Right atrium auricular region (tissue), 2 donors: ENCODE measurements around the gene RHOT2. TPM values are rescaled to one million over a fixed set of nuclear protein-coding genes. Genes with fewer than 3 reads are reported as not detected.

ENCODE experiments used
- DNase-seq: peaks from one replicate; pipeline ENCODE4 v3.0.0-alpha.2; 2019; ENCODE audit warnings: low spot score
- H3K27ac ChIP-seq, 2 donors: fragments of 200-600 bp; sonication (generic); 1 replicate in 1 of 2; 2 replicates in 1 of 2; pipeline ENCODE4 v1.5.1; 2016 to 2019
- H3K27me3 ChIP-seq, 2 donors: fragments of 200-600 bp; sonication (generic); one replicate each; pipeline versions ENCODE4 v1.5.1 to v1.6.0; 2017 to 2019
- H3K36me3 ChIP-seq: fragments of 200-600 bp; sonication (generic); one replicate; pipeline ENCODE4 v1.5.1; 2016
- H3K4me1 ChIP-seq, 2 donors: fragments of 200-600 bp; sonication (generic); one replicate each; pipeline versions ENCODE4 v1.5.1 to v1.6.0; 2017 to 2019
- H3K4me3 ChIP-seq, 2 donors: fragments of 200-600 bp; sonication (generic); 1 replicate in 1 of 2; 2 replicates in 1 of 2; pipeline ENCODE4 v1.5.1; 2017 to 2019; ENCODE audit warnings: mild to moderate bottlenecking in 1 of 2, moderate library complexity in 1 of 2
- H3K9me3 ChIP-seq, 2 donors: fragments of 200-600 bp; sonication (generic); one replicate each; pipeline ENCODE4 v1.5.1; 2019
- total RNA-seq, 2 donors: library from RNA; depleted of rRNA; stranded (reverse); fragments of >200 nt; gene quantifications; one replicate each; pipeline ENCODE4 v1.1.0, GENCODE V29; 2016
- TF ChIP-seq, protein P1 (sequence below), 2 donors: fragments of 200-600 bp; sonication (generic); IDR thresholded peaks; one replicate each; pipeline ENCODE4 v1.5.1; 2019; ENCODE audit warnings: antibody characterized with exemption in 2 of 2

The RHOT2 gene
- total RNA-seq, result 10 to 100 TPM; 37.8 to 42.8 TPM

DNA sequence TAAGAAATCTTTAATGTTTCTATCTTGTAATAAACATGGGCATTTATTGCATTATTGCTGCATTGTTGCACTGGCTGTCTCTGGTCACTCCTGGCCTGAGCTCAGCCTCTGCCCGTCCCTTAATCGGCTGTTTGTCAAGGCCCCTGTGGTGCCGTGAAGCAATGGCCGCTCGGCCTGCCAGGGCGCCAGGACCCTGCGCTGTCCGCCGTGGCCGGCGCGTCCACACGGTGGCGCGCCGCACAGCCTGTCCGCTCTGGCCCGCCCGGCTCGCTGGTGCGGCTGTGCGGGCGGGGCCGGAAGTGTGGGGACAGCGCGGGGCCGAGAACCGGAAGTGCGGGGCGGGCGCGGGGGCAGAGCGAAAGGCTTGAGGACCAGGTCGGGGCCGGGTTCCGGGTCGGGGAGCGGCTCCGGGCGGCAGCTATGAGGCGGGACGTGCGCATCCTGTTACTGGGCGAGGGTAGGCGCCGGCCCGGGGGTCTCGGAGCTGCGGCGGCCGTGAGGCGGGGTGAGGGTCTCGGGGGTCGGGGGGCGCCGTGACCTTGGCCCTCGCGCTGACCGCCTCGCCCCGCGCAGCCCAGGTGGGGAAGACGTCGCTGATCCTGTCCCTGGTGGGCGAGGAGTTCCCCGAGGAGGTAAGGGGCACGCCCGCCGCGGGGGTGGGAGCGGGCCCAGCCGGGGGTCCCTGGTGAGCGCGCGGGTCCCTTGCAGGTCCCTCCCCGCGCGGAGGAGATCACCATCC lies at the start of gene RHOT2:
RHOT2 (plus strand) TSS at position 353 of the 739 bp plus-strand sequence; CDS start at position 421, 68 bp downstream.
- no peaks in the 10 kb centered on the region for H3K27me3 ChIP-seq
- peak within 1 kb of the TSS; percentile 99 to 100 for H3K4me3 ChIP-seq
- H3K27ac ChIP-seq, result peak within 1 kb of the TSS; percentile 90 to 92
- TF ChIP-seq, protein P1, sequence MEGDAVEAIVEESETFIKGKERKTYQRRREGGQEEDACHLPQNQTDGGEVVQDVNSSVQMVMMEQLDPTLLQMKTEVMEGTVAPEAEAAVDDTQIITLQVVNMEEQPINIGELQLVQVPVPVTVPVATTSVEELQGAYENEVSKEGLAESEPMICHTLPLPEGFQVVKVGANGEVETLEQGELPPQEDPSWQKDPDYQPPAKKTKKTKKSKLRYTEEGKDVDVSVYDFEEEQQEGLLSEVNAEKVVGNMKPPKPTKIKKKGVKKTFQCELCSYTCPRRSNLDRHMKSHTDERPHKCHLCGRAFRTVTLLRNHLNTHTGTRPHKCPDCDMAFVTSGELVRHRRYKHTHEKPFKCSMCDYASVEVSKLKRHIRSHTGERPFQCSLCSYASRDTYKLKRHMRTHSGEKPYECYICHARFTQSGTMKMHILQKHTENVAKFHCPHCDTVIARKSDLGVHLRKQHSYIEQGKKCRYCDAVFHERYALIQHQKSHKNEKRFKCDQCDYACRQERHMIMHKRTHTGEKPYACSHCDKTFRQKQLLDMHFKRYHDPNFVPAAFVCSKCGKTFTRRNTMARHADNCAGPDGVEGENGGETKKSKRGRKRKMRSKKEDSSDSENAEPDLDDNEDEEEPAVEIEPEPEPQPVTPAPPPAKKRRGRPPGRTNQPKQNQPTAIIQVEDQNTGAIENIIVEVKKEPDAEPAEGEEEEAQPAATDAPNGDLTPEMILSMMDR (IDR thresholded peaks at IDR 0.05), result peak; percentile 96 to 97
- peak; percentile 91 for DNase-seq
- H3K4me1 ChIP-seq, result peaks cover 0 to 23% of the 10 kb centered on the region in 2 donors
- no peaks in the 10 kb centered on the region for H3K9me3 ChIP-seq
- H3K36me3 ChIP-seq, result peaks cover 37% of the 10 kb centered on the region

DNA sequence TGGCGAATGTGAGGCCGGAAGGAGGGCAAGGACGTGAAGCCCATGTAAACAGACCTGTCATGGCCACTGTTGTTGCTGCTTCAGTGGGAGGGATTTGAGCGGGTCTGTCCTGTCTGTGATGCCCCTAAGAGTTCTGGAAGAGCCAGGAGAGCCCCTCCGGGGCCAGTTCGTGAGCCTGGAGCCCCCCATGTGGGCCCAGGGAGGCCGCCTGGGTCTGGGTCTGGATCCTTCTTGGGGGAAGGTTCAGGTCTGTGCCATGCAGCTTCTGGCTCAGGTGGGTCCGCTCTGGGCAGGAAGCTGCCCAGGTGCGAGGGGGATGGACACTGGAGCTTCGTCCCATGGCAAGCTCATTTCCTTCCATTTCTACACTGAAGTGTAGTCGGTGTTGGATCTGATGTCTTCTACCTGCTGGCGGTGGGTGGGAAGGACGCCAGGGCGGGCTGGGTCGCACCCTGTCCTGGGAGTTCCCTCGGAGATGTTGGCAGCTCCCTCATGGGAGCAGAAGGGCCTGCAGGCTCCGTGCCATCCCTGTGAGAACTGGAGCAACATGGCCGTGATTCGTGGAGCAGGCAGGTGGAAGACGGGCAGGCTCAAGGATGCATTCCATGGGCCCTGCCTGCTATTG lies 48.3 kb upstream of the RHOT2 start:
- no peaks in the 10 kb centered on the region for H3K4me1 ChIP-seq
- H3K36me3 ChIP-seq, result no peaks in the 10 kb centered on the region
- TF ChIP-seq, protein P1 (IDR thresholded peaks at IDR 0.05), result no peak
- H3K9me3 ChIP-seq, result no peaks in the 10 kb centered on the region
- no peaks in the 10 kb centered on the region for H3K27me3 ChIP-seq
- no peak for DNase-seq
- H3K4me3 ChIP-seq, result no peak overlapping the region
- H3K27ac ChIP-seq, result no peak overlapping the region

DNA sequence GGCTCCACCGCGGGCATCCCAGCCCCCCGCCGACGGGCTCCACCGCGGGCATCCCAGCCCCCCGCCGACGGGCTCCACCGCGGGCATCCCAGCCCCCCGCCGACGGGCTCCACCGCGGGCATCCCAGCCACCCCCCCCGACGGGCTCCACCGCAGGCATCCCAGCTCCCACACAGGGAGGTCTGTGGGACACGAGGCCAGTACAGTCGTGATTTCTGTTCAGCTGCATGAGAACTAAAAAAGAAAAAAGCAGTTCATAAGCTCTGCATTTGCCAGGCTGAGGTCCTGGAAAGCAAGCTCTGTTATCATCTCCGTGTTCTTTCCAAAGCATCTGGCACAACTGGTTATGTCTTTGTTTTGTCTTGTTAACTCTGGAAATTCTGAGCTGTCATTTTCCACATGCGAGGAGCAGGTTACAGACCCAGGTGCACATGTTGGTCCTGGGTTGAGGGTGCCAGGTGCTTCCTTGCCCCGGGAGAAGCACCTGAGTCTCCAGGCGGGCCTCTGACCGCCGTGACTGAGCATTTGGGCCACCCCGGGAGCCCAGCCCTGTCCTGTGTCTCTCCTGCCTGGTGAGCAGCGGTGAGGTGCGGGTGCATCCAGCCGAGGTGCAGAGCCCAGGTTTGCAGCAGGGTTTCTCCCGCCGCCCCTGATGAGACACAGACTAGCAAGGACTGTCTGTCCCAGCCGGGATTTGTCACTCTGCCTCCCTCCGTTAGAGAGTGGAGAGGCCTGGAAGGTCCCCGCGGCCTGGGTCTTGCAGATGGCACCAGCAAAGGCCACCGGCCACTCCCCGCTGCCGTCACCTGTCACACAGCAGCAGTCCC lies 47.0 kb upstream of the RHOT2 start:
- Histone ChIP-seq H3K4me3 (no peak overlapping the region), H3K36me3 (no peaks in the 10 kb centered on the region), H3K27ac (no peak overlapping the region), H3K4me1 (no peaks in the 10 kb centered on the region), H3K27me3 (no peaks in the 10 kb centered on the region), H3K9me3 (no peaks in the 10 kb centered on the region)
- TF ChIP-seq, protein P1 (IDR thresholded peaks at IDR 0.05), result no peak
- no peak for DNase-seq

DNA sequence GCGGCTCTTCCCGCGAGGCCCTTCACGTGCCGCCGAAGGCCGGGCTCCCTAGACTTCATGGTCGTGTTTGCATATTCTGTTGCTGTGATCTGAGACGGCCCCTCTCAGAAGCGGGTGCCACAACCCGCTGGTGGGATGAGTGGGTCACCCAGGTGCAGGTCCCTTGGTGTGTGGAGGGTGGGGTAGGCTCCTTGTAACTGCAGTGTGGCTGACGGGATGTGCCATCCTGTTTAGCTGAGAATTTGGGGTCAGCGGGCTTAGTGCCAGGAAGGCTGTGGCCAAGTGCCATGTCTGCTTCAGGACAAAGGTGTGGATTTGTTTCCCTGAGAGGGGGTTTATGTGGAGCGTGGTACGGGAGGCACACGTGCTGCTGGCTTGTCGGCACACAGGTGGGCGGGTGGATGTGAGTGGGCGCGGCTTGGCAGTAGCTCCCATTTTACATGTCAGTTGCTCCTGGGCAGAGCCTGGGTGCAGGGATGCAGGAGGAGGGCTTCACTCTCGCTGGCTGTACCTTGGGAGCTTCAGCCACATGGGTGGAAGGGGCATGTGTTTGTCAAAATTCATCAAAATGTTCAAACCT lies 46.3 kb upstream of the RHOT2 start:
- Histone ChIP-seq H3K4me3 (no peak overlapping the region), H3K27ac (no peak overlapping the region), H3K36me3 (no peaks in the 10 kb centered on the region), H3K4me1 (no peaks in the 10 kb centered on the region), H3K27me3 (no peaks in the 10 kb centered on the region), H3K9me3 (no peaks in the 10 kb centered on the region)
- TF ChIP-seq, protein P1 (IDR thresholded peaks at IDR 0.05), result no peak
- no peak for DNase-seq

DNA sequence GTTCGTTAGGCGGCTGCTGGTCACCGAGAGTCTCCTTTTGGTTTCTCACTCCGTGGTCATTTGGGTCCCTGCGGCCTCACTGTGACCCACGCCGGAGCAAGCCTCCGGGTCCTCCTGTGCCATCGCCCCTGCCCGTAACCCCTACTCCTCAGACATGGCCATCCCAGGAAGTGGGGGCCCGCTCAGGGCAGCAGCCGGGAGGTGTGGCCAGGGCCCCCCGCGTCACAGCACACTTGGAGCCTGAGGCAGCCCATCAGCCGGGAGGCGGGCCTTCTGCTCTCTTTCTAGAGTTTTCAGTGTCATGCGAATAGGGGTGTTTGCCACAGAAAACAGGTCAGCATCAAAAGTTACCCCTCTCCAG lies 45.0 kb upstream of the RHOT2 start:
- no peak overlapping the region for H3K4me3 ChIP-seq
- DNase-seq, result no peak
- H3K4me1 ChIP-seq, result peaks cover 0 to 9% of the 10 kb centered on the region in 2 donors
- TF ChIP-seq, protein P1 (IDR thresholded peaks at IDR 0.05), result no peak
- no peak overlapping the region for H3K27ac ChIP-seq
- no peaks in the 10 kb centered on the region for H3K36me3 ChIP-seq
- H3K9me3 ChIP-seq, result no peaks in the 10 kb centered on the region
- H3K27me3 ChIP-seq, result no peaks in the 10 kb centered on the region
